Sigmoid colon (tissue), 4 donors: Measurements from ENCODE around the gene FOSL2.

ENCODE experiments used
- POLR2A ChIP-seq, 2 donors: fragments of 450-650 bp; IDR thresholded peaks; one replicate each; pipeline ENCODE4 v1.6.1; 2016; ENCODE audit warnings: antibody characterized with exemption in 2 of 2, mild to moderate bottlenecking in 2 of 2, moderate library complexity in 2 of 2
- POLR2AphosphoS5 ChIP-seq, 4 donors: sonication (generic); formaldehyde crosslinking; IDR thresholded peaks; one replicate each; pipeline ENCODE4 v1.6.1; 2017; ENCODE audit warnings: antibody characterized with exemption in 4 of 4
- TF ChIP-seq, protein P1 (sequence below), 4 experiments: fragments of 450-650 bp in 3 of 4; fragments of 200-600 bp in 1 of 4; IDR thresholded peaks; one replicate each; pipeline ENCODE4 v1.5.1; 2016 to 2019; ENCODE audit warnings: antibody characterized with exemption in 4 of 4, mild to moderate bottlenecking in 3 of 4, moderate library complexity in 2 of 4

DNA sequence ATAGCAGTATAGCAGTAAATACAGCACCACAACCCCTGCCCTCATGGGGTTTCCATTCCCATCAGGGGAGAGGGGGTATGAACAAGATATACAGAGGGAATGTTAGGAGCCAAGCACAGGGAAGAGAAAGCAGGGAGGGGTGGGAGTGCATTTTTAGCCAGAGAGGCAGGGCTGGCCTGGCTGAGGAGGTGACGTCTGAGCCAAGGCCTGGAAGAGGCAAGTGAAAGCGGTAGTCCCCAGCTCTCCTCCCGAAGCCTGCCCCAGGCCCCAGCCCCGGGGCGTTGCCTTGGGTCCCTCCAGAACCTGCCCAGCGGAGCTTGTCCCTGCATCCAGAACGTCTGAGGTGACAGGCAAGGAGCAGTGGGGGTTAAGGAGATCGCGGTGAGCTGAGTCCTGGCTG is 45.1 kb upstream of the FOSL2 start:
- no peak for TF ChIP-seq POLR2A (IDR thresholded peaks at IDR 0.05)
- TF ChIP-seq, protein P1, sequence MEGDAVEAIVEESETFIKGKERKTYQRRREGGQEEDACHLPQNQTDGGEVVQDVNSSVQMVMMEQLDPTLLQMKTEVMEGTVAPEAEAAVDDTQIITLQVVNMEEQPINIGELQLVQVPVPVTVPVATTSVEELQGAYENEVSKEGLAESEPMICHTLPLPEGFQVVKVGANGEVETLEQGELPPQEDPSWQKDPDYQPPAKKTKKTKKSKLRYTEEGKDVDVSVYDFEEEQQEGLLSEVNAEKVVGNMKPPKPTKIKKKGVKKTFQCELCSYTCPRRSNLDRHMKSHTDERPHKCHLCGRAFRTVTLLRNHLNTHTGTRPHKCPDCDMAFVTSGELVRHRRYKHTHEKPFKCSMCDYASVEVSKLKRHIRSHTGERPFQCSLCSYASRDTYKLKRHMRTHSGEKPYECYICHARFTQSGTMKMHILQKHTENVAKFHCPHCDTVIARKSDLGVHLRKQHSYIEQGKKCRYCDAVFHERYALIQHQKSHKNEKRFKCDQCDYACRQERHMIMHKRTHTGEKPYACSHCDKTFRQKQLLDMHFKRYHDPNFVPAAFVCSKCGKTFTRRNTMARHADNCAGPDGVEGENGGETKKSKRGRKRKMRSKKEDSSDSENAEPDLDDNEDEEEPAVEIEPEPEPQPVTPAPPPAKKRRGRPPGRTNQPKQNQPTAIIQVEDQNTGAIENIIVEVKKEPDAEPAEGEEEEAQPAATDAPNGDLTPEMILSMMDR (IDR thresholded peaks at IDR 0.05) = no peak
- TF ChIP-seq POLR2AphosphoS5 (IDR thresholded peaks at IDR 0.05) = no peak
